GM18517 (cell line): ENCODE results near the gene ASXL2.

Experiments
- ATAC-seq: cut with Tn5 transposase; IDR thresholded peaks from one replicate; pipeline ENCODE4 v1.9.1; 2021; ENCODE audit warnings: mild to moderate bottlenecking, moderate library complexity; ENCODE audit not compliant: unreplicated experiment

Gene ASXL2

GRCh38 chr2:25698752-25699151, 179.5 kb downstream of the ASXL2 start:
- ATAC-seq = no peak

DNA sequence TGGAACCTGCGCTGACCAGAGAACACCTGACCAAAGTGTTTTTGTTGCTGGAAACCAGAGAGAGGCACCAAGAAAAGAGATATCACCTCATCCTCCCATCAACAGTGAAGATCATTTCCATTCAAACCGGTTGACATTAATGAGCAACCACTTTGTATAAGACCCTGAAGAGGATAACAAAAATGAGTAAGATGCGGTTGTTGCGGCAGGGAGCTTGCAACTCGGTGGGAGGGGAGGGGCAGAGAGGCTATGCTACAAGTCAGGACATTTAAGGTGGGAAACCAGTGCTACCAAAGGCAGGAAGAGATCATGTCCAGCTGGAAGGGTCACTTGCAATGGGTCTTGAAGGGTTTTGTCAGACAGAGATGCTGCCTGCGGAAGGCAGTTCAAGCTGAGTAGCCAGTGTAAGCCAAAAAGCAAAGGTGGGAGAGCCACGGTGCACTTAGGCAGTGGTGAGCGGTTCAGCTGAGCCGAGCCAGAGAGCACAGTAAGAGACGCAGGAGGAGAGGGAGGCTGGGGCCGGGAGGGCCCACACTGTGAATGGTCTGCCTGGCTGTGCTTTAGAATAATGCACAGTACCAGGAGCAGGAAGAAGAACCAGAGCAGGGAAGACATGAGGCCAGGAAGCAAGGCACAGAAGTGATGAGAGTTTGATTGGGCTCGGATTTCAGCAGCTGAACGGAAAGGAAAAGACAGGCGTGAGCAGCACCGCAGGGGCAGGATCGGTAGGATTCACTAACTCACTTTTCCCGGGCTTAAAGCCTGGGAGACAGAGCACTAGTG, 180.5 kb downstream of the ASXL2 start:
- ATAC-seq = no peak

DNA sequence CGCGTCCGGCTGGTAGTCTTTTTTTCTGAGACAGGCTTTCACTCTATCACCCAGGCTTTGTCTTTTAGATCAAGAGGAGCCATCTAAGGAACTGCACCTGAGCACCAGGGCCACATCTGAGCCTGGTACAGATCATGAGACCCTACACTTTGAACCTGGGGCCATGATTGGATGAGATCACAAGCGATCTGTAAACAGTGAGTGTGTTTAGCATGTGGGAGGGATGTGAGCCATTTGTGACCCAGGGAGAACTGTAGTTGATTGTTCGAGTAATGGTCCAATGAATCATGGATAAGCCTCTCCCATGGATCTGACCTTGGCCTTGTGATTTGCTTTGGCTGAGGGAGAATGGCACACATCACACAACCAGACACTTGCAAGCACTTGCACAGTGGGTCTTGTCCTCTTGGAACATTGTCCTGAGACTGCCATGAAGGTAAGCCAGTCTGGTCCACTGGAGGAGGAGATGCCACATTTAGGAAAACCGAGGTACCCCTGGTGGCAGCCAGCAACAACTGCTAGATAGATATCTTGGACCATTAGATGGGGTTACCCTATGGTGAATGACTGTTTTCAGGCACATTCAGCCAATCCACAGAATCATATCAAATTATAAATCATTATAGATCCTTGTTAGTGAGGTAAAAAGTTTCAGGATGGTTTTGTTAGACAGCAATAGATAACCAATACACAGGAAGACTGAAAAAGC, 185.4 kb downstream of the ASXL2 start:
- ATAC-seq = no peak

DNA sequence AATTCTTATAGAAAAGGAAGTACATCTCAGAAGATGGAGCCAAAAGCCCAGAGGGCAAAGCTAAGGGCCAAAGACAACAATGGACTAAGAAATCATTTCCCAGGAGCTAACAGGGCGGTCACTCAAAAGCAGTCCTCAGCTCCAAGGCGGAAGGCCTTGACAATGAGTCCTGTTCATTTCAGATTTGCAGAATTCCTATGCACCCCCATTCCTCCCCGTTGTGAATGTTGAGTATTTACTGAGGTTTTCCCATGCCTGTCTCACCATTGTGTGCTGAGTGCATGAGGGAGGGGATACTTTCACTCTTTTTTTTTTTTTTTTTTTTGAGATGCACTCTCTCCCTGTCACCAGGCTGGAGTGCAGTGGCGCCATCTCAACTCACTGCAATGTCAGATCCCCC, 186.1 kb downstream of the ASXL2 start:
- no peak for ATAC-seq

GRCh38 chr2:25690058-25690457, 188.2 kb downstream of the ASXL2 start:
- ATAC-seq = no peak

GRCh38 chr2:25688236-25688635, 190.1 kb downstream of the ASXL2 start:
- no peak for ATAC-seq

DNA sequence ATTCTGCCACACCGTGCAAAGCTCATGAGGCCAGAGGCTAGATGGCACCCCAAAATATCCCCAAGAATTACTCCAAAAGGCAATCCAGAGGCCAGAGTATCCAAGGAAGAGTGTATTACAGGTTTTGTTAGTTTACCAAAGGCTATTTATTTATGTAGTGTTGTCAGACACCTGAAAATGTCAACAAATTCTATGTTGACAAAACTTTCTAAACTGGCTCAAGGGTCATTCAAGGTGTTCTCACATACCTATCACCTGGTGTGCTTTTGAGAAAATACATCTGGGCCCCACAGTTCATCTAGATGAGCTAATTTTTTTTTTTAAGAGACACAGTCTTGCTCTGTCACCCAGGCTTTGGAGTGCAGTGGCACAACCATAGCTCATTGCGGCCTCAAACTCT, 192.5 kb downstream of the ASXL2 start:
- no peak for ATAC-seq

GRCh38 chr2:25684577-25685473, 193.5 kb downstream of the ASXL2 start:
- no peak for ATAC-seq
